VCaP (cell line): ENCODE results near the gene ABHD18.
"Not testable (repeated sequence)": the region's sequence is repeated elsewhere in the genome, so short reads cannot be mapped to it uniquely, and the experiment has no call there.

Experiments used
- H3K27ac ChIP-seq: fragments of 450-650 bp; 2 replicates; pipeline ENCODE4 v1.5.1; 2017
- TF ChIP-seq, protein P1 (sequence below): fragments of 450-650 bp; conservative IDR thresholded peaks from 2 replicates; pipeline ENCODE4 v1.5.1; 2017; ENCODE audit warnings: mild to moderate bottlenecking, moderate library complexity

The ABHD18 gene

DNA sequence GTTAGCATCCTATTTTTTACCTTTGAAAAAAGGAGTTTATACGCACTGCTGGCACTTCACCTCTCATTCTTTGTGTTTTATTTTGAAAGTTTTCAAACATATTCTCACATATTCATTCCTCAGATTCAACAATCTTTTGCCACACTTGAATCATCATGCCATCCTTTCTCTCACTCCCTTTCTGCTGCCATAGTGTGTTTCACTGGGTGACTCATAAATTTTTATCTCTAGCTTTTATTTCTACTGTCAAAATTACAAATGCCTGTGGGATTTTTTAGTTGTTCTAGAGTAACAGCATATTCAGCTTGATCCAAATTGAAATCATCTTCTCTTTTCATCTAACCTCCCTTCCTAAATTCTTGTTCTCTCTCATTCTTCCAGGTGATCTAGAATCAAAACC, 28.2 kb upstream of the ABHD18 start:
- TF ChIP-seq, protein P1, sequence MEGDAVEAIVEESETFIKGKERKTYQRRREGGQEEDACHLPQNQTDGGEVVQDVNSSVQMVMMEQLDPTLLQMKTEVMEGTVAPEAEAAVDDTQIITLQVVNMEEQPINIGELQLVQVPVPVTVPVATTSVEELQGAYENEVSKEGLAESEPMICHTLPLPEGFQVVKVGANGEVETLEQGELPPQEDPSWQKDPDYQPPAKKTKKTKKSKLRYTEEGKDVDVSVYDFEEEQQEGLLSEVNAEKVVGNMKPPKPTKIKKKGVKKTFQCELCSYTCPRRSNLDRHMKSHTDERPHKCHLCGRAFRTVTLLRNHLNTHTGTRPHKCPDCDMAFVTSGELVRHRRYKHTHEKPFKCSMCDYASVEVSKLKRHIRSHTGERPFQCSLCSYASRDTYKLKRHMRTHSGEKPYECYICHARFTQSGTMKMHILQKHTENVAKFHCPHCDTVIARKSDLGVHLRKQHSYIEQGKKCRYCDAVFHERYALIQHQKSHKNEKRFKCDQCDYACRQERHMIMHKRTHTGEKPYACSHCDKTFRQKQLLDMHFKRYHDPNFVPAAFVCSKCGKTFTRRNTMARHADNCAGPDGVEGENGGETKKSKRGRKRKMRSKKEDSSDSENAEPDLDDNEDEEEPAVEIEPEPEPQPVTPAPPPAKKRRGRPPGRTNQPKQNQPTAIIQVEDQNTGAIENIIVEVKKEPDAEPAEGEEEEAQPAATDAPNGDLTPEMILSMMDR, result no peak
- no peak overlapping the region for H3K27ac ChIP-seq

DNA sequence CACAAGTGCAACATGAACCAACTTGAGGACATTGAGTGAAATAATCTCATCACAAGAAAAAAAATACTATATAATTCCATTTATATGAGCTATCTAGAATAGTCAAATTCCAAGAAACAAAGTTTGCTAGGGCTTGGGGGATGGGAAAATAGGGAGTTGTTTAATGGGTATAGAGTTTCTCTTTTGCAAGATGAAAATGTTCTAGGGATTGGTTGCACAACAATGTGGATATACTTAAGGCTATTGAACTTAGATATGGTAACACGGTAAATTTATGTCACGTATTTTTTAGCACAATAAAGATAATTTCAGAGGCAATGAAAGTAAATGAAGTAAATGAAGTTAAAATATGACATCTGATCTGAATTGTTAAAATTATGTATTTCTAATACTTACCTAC, 8.1 kb upstream of the ABHD18 start:
- no peak overlapping the region for H3K27ac ChIP-seq
- TF ChIP-seq, protein P1, result no peak

DNA sequence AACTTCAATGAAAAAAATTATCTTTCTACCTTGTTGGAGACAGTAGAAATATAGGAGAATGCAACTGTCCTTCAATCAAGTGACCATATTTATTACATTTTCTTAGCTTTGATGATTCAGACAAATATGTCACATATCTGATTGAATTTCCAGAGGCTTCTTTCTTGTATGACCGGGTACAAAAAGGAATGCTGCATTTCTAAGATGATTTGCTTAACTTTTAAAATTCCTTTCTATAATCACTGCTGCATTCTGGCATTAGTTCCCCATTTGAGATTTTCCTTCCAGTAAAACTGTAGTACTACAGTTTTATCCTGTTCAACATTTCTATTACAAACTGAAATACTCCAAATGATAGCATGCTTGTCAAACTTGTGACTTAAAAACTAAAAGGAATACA, 5.4 kb upstream of the ABHD18 start:
- TF ChIP-seq, protein P1, result no peak
- no peak overlapping the region for H3K27ac ChIP-seq

DNA sequence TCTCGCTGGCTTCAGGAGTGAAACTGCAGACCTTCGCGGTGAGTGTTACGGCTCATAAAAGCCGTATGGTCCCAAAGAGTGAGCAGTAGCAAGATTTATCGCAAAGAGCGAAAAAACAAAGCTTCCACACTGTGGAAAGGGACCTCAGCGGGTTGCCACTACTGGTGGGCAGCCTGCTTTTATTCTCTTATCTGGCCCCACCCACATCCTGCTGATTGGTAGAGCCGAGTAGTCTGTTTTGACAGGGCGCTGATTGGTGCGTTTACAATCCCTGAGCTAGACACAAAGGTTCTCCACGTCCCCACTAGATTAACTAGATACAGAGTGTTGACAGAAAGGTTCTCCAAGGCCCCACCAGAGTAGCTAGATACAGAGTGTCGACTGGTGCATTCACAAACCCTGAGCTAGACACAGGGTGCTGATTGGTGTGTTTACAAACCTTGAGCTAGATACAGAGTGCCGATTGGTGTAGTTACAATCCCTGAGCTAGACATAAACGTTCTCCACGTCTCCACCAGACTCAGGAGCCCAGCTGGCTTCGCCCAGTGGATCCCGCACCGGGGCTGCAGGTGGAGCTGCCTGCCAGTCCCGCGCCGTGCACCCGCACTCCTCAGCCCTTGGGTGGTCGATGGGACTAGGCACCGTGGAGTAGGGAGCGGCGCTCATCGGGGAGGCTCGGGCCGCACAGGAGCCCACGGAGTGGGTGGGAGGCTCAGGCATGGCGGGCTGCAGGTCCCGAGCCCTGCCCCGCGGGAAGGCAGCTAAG, 1.4 kb upstream of the ABHD18 start:
- H3K27ac ChIP-seq, result peak overlapping the region; percentile 93

DNA sequence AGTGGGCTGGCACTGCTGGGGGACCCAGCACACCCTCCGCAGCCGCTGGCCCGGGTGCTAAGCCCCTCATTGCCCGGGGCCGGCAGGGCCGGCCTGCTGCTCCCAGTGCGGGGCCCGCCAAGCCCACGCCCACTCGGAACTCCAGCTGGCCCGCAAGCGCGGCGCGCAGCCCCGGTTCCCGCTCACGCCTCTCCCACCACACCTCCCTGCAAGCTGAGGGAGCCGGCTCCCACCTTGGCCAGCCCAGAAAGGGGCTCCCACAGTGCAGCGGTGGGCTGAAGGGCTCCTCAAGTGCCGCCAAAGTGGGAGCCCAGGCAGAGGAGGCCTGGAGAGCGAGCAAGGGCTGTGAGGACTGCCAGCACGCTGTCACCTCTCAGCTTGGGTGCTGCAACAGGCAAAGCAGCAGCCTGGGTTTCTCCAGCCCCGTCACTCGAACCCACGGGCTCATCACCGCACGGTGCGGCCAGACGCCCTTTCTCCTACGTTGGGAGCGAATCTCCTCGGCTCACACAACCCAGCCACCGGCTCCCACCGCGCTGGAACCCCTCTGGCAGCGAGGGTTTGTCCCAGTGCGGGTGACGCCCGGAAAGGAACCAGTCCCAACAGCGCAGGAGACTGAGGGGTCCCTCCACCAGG, 662 bp upstream of the ABHD18 start:
- H3K27ac ChIP-seq, result peak overlapping the region; percentile 93

DNA sequence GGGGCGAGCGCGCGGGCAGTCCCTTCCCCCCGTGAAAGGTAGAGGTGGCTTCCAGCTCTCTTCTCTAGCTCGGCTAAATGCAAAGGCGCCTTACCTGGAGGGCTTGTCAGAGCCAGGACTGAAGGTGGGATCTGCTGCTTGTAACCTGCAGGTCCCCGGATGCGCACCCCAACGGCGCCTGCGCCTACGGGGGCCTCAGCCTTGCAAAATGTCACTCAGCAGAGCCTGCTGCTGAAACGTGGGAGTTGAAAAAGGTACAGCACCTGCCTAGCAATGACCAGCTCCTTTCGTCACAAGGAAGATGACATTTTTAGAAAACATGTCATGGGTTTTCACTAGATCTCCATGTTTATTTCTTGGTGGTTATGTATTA, 583 bp downstream of the ABHD18 start:
- H3K27ac ChIP-seq, result peak overlapping the region; percentile 93
- TF ChIP-seq, protein P1, result no peak

DNA sequence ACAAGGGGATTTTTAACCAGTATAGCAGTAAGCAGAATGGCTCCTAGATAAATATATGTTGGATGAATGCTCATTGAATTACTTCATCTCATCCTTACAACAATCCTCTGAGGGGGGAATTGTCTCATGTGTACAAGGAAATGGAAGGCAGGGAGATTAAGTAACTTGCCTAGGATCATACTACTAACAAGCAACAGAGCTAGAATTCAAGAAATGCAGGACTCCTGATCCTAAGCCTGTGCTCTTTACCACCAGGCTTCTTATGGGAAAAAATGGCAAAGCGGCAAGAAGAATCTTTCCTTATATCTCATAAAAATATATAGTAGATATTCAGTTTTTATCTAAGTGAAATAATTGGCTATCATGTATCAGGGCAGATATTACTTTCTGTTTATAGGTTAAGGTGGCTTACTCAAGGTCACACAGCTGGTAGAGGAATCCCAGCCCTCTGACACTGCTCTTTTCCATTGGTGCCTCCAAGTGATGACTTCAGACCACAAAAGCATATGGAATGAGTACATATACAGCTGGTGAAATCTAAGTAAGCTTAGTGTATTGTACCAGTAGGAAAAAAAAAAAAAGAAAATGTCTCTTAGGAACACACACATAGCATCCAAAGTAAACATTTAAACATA, 2.1 kb downstream of the ABHD18 start:
- H3K27ac ChIP-seq, result peak overlapping the region; percentile 93
- TF ChIP-seq, protein P1, result no peak

DNA sequence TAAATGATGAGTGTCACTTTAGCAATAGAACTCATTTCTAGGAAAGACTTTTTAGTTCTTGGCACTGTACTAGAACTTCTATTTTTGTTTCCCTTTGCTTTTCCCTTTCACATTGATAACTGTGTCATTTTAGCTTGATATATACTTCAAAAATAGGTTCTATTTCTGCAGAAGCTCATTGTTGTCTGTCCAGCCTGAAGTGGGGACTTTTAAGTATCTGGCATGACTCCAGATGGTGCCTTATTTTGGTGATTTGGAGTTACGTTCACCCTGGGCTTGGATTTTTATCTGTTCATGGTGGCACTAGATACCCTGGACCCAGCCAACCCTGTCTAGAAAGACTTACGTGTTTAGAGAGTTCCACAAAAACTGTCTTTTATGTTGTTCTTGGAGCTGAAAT, 3.4 kb downstream of the ABHD18 start:
- H3K27ac ChIP-seq, result no peak overlapping the region
- TF ChIP-seq, protein P1, result no peak

DNA sequence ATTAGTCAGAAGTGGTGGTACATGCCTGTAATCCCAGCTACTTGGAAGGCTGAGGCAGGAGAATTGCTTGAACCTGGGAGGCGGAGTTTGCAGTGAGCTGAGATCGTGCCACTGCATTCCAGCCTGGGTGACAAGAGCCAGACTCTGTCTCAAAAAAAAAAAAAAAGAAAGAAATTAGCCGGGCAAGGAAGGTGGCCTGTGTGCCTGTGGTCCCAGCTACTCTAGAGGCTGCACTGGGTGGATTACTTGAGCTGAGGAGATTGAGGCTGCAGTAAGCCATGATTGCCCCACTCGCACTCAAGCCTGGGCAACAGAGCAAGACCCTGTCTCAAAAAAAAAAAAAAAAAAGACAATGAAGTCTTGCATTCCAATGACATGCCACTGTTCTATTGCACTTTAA, 5.7 kb downstream of the ABHD18 start:
- H3K27ac ChIP-seq, result not testable (repeated sequence)
